HepG2 (cell line): ENCODE results near the gene LIMK2. TPM values are rescaled to one million over a fixed set of nuclear protein-coding genes. Genes with fewer than 3 reads are reported as not detected.
A peak's percentile ranks its signal among the peaks of the same experiment; 100 is the strongest.

ENCODE experiments used
- ATAC-seq: fragments of 200-7000 bp; cut with Tn5 transposase; 3 replicates; pipeline ENCODE4 v1.9.1; 2020; ENCODE audit warnings: mild to moderate bottlenecking, moderate library complexity
- BruUV-seq: library from RNA; stranded (reverse); fragments of 400-500 nt; replicated peaks from 2 replicates; lab custom pipeline; 2021; lab: Mats Ljungman, UMichigan
- CTCF ChIA-PET: fragments of 300-600 bp; formaldehyde crosslinking; extraction: SDS; loops from one replicate; lab custom pipeline; 2021; ENCODE audit warnings: low total read pairs, inconsistent platforms, low intra/inter-chr PET ratio; lab: Yijun Ruan, JAX
- POLR2A ChIA-PET: fragments of 350-600 bp; sonication (Branson Sonifier 250); formaldehyde crosslinking; loops from one replicate; lab custom pipeline; 2020; ENCODE audit warnings: antibody characterized with exemption, inconsistent platforms; lab: Yijun Ruan, JAX
- DNase-seq: peaks from one replicate; pipeline ENCODE4 v3.0.0-alpha.2; 2015; ENCODE audit warnings: low spot score
- FAIRE-seq: peaks from 3 replicates; lab custom pipeline; 2011; peaks lifted over from hg19 to GRCh38; lab: Jason Lieb, UNC
- H2AFZ ChIP-seq: one replicate; pipeline ENCODE4 v1.6.1; 2011; ENCODE audit warnings: low read length, inconsistent platforms
- H3K27ac ChIP-seq: fragments of 300-600 bp; 3 replicates; pipeline ENCODE4 v1.8.0; 2011; ENCODE audit warnings: mixed run types, mild to moderate bottlenecking, mixed read lengths, low read length, inconsistent platforms; ENCODE audit not compliant: insufficient read depth; ENCODE audit errors: extremely low read length
- H3K27me3 ChIP-seq, 2 experiments: fragments of 200-600 bp in 1 of 2; 2 replicates in 1 of 2; 3 replicates in 1 of 2; pipeline versions ENCODE4 v1.6.0 to v1.8.0; 2011; ENCODE audit warnings: low read length in 2 of 2, mild to moderate bottlenecking in 2 of 2, moderate library complexity in 2 of 2, inconsistent platforms in 1 of 2; ENCODE audit not compliant: insufficient read depth in 2 of 2, control insufficient read depth in 1 of 2
- H3K36me3 ChIP-seq, 2 experiments: fragments of 200-600 bp in 1 of 2; replicated peaks in 1 of 2; 2 replicates in 1 of 2; 3 replicates in 1 of 2; pipeline versions ENCODE4 v1.5.1 to v1.8.0; 2011; ENCODE audit warnings: low read length in 2 of 2, inconsistent platforms in 1 of 2; ENCODE audit not compliant: insufficient read depth in 2 of 2, control insufficient read depth in 1 of 2
- H3K4me1 ChIP-seq: 2 replicates; pipeline ENCODE4 v1.5.1; 2012; ENCODE audit warnings: low read length, inconsistent platforms; ENCODE audit not compliant: insufficient read depth
- H3K4me2 ChIP-seq: 2 replicates; pipeline ENCODE4 v1.6.0; 2011; ENCODE audit warnings: low read depth, low read length, inconsistent platforms
- H3K4me3 ChIP-seq, 3 experiments: fragments of 200-600 bp in 1 of 3; sonication (generic), shearing (Covaris generic) in 1 of 3; replicated peaks in 1 of 3; 2 replicates each; pipeline ENCODE4 v1.5.1; 2011 to 2016; ENCODE audit warnings: low read length in 3 of 3, inconsistent platforms in 2 of 3, low read depth in 2 of 3, mild to moderate bottlenecking in 2 of 3, control low read depth in 1 of 3, mixed read lengths in 1 of 3; ENCODE audit not compliant: insufficient read depth in 1 of 3
- H3K79me2 ChIP-seq: one replicate; pipeline ENCODE4 v1.6.1; 2011; ENCODE audit warnings: low read length, inconsistent platforms; ENCODE audit not compliant: insufficient read depth
- H3K9ac ChIP-seq: 2 replicates; pipeline ENCODE4 v1.6.0; 2011; ENCODE audit warnings: mild to moderate bottlenecking, low read depth, low read length, inconsistent platforms; ENCODE audit not compliant: insufficient read depth
- H3K9me3 ChIP-seq: 2 replicates; pipeline ENCODE4 v1.5.1; 2012; ENCODE audit warnings: mild to moderate bottlenecking, low read length
- H4K20me1 ChIP-seq: 2 replicates; pipeline ENCODE4 v1.6.0; 2011; ENCODE audit warnings: inconsistent platforms, mild to moderate bottlenecking, low read length, moderate library complexity; ENCODE audit not compliant: insufficient read depth
- FIP1L1 ChIP-seq: fragments of 200-400 bp; formaldehyde crosslinking; IDR thresholded peaks from 2 replicates; pipeline ENCODE4 v1.6.1; 2018; ENCODE audit warnings: low read depth, mild to moderate bottlenecking, low read length, moderate library complexity, borderline replicate concordance; ENCODE audit not compliant: insufficient read depth
- FOXA3 ChIP-seq: IDR thresholded peaks from 2 replicates; pipeline ENCODE4 v1.6.1; 2016; ENCODE audit warnings: missing genetic modification reagents, missing compliant biosample characterization
- GATAD2A ChIP-seq: IDR thresholded peaks from 2 replicates; pipeline ENCODE4 v1.6.1; 2016
- GTF2F1 ChIP-seq: fragments of 150-350 bp; IDR thresholded peaks from 2 replicates; pipeline ENCODE4 v1.6.1; 2014; ENCODE audit warnings: low read length
- NRL ChIP-seq: sonication (generic); formaldehyde crosslinking; IDR thresholded peaks from 2 replicates; pipeline ENCODE4 v1.5.0; 2020; ENCODE audit warnings: missing genetic modification reagents, mild to moderate bottlenecking, moderate library complexity, borderline replicate concordance
- POLR2AphosphoS2 ChIP-seq: IDR thresholded peaks from 2 replicates; pipeline ENCODE4 v1.6.1; 2011; ENCODE audit warnings: low read depth, low read length, improper control_type of control experiment
- RFXANK ChIP-seq: IDR thresholded peaks from 2 replicates; pipeline ENCODE4 v1.6.1; 2016
- SMAD3 ChIP-seq: sonication (generic); formaldehyde crosslinking; IDR thresholded peaks from 2 replicates; pipeline ENCODE4 v1.4.0; 2020; ENCODE audit warnings: missing genetic modification reagents
- TCF7 ChIP-seq: sonication (generic); IDR thresholded peaks from 2 replicates; pipeline ENCODE4 v1.6.1; 2016; ENCODE audit warnings: antibody characterized with exemption, low read depth
- ZMYM2 ChIP-seq: sonication (generic); formaldehyde crosslinking; IDR thresholded peaks from 2 replicates; pipeline ENCODE4 v1.8.0; 2022; ENCODE audit warnings: mild to moderate bottlenecking, missing genetic modification reagents
- ZNF451 ChIP-seq: sonication (generic); formaldehyde crosslinking; IDR thresholded peaks from 2 replicates; pipeline ENCODE4 v1.5.0; 2020; ENCODE audit warnings: mild to moderate bottlenecking, missing genetic modification reagents
- ZNF781 ChIP-seq: sonication (generic); formaldehyde crosslinking; IDR thresholded peaks from 2 replicates; pipeline ENCODE4 v1.5.1; 2020; ENCODE audit warnings: borderline replicate concordance, mild to moderate bottlenecking, missing genetic modification reagents; ENCODE audit errors: not compliant biosample characterization
- WGBS: methylation state at CpG from one replicate; pipeline ENCODE4 v1.1.6; 2017; ENCODE audit warnings: low lambda C conversion rate; 5-methylcytosine and 5-hydroxymethylcytosine counted together
- in situ Hi-C: cut with HindIII; loops from 2 replicates; pipeline ENCODE4 v1.10.0; 2017; ENCODE audit warnings: low pct_unique_long_range_greater_than_20kb; ENCODE audit not compliant: extremely low pct_ligation_motif_present
- intact Hi-C: fragments of 100-400 bp; cut with micrococcal nuclease; formaldehyde crosslinking; loops from one replicate; pipeline ENCODE4 v1.10.0; 2022; ENCODE audit not compliant: unreplicated experiment
- polyA plus RNA-seq, 8 experiments: library from polyadenylated mRNA; depleted of rRNA in 3 of 8; stranded (reverse) in 7 of 8; unstranded in 1 of 8; fragments of >200 nt; fragmentation: Illumina TruSeq in 4 of 8; extraction: Trizol in 4 of 8; gene quantifications; 2 replicates each; pipeline versions ENCODE4 v1.2.1 to v1.2.3, GENCODE V29; 2011 to 2016; ENCODE audit warnings: low read depth in 4 of 8, missing spikeins in 1 of 8, mixed read lengths in 1 of 8; ENCODE audit not compliant: insufficient read depth in 1 of 8
- total RNA-seq, 5 experiments: library from RNA; depleted of rRNA; stranded (reverse); fragments of >200 nt; fragmentation: Illumina TruSeq; extraction: Trizol; gene quantifications; 2 replicates each; pipeline ENCODE4 v1.2.3, GENCODE V29; 2016; ENCODE audit warnings: low read depth in 1 of 5
- TF ChIP-seq, protein P1 (sequence below): sonication (generic); formaldehyde crosslinking; IDR thresholded peaks from 2 replicates; pipeline ENCODE4 v1.8.1; 2023; ENCODE audit warnings: missing genetic modification reagents, inconsistent platforms, borderline replicate concordance
- TF ChIP-seq, protein P2 (sequence below): IDR thresholded peaks from 2 replicates; pipeline ENCODE4 v1.6.1; 2012; ENCODE audit warnings: low read depth, low read length, improper control_type of control experiment
- TF ChIP-seq, protein P3 (sequence below): IDR thresholded peaks from 2 replicates; pipeline ENCODE4 v1.6.1; 2016; ENCODE audit warnings: missing compliant biosample characterization, missing genetic modification reagents, borderline replicate concordance

Gene LIMK2
- total and polyA plus RNA-seq, 2 of the 13 experiments (the other 11 are each of a cell fraction or from before 2014, with no cell fraction given), result 20.9 to 29.8 TPM

DNA sequence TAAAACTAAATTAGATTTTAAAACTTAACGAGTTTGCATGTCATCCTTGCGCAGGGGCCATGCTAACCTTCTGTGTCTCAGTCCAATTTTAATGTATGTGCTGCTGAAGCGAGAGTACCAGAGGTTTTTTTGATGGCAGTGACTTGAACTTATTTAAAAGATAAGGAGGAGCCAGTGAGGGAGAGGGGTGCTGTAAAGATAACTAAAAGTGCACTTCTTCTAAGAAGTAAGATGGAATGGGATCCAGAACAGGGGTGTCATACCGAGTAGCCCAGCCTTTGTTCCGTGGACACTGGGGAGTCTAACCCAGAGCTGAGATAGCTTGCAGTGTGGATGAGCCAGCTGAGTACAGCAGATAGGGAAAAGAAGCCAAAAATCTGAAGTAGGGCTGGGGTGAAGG lies 10.6 kb downstream of the LIMK2 start:
- no peaks in the 10 kb centered on the region for H3K9me3 ChIP-seq
- no peak for ATAC-seq
- in situ Hi-C loops (no loop called here), intact Hi-C loops (no loop called here)
- ChIA-PET CTCF (no interaction called here), POLR2A (interaction anchor here (0.9 to 11.8 kb wide), 3 partner anchors 10 to 62 kb away, joined by 3 to 168 read pairs (median 11); partner anchors contain the start of genes LIMK2 and RNF185)
- H2AFZ ChIP-seq, result no peak overlapping the region
- H3K27ac ChIP-seq, result peak overlapping the region; percentile 91
- DNase-seq, result no peak
- FAIRE-seq, result no peak
- peak overlapping the region in 1 of 3 experiments; percentile 14; a peak in 1 of 6 replicates for H3K4me3 ChIP-seq
- H3K79me2 ChIP-seq, result peaks cover 65% of the 10 kb centered on the region
- H3K9ac ChIP-seq, result peak overlapping the region; percentile 57
- H3K27me3 ChIP-seq, result no peaks in the 10 kb centered on the region
- TF ChIP-seq, protein P1, sequence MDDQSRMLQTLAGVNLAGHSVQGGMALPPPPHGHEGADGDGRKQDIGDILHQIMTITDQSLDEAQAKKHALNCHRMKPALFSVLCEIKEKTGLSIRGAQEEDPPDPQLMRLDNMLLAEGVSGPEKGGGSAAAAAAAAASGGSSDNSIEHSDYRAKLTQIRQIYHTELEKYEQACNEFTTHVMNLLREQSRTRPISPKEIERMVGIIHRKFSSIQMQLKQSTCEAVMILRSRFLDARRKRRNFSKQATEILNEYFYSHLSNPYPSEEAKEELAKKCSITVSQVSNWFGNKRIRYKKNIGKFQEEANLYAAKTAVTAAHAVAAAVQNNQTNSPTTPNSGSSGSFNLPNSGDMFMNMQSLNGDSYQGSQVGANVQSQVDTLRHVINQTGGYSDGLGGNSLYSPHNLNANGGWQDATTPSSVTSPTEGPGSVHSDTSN (CRISPR knock-in tag), result no peak
- 0 out of 2 replicates have a peak, but pooled peaks have one; percentile 8 for TF ChIP-seq GATAD2A
- TF ChIP-seq, all 625 proteins: peak for 1
- Histone ChIP-seq H3K36me3 (peaks cover 5 to 26% of the 10 kb centered on the region in 2 experiments; a peak in 3 of 5 replicates), H4K20me1 (no peaks in the 10 kb centered on the region), H3K4me1 (peaks cover 91% of the 10 kb centered on the region), H3K4me2 (peak overlapping the region; percentile 67)
- BruUV-seq, result no TSS peak
- 84% methylated on average over 5 of the region's 5 CpGs for WGBS

DNA sequence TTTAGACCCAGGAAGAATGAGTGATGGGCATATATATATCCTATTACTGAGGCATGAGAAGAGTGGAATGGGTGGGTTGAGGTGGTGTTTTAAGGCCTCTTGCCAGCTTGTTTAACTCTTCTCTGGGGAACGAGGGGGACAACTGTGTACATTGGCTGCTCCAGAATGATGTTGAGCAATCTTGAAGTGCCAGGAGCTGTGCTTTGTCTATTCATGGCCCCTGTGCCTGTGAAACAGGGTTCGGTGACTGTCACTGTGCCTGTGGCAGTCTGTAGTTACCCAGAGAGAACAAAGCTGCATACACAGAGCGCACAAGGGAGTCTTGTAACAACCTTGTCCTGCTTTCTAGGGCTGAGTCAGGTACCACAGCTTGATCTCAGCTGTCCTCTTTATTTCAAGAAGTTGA lies 11.7 kb downstream of the LIMK2 start:
- in situ Hi-C loops, result no loop called here
- H3K27me3 ChIP-seq, result no peaks in the 10 kb centered on the region
- peak overlapping the region in 1 of 3 experiments; percentile 21; a peak in 1 of 6 replicates for H3K4me3 ChIP-seq
- WGBS, result 8% methylated on average over 2 of the region's 3 CpGs
- H3K4me2 ChIP-seq, result peak overlapping the region; percentile 67
- H3K9ac ChIP-seq, result peak overlapping the region; percentile 57
- H3K9me3 ChIP-seq, result no peaks in the 10 kb centered on the region
- POLR2A ChIA-PET, result interaction anchor here (0.9 to 11.8 kb wide), 4 partner anchors 10 to 64 kb away, joined by 3 to 168 read pairs (median 7); partner anchors contain the start of genes LIMK2 and RNF185
- FAIRE-seq (peak; percentile 88), ATAC-seq (peak; percentile 89), DNase-seq (peak; percentile 94)
- H3K36me3 ChIP-seq, result peaks cover 5 to 33% of the 10 kb centered on the region in 2 experiments; a peak in 3 of 5 replicates
- H3K79me2 ChIP-seq, result peaks cover 60% of the 10 kb centered on the region
- intact Hi-C loops, result no loop called here
- CTCF ChIA-PET, result no interaction called here
- H4K20me1 ChIP-seq, result no peaks in the 10 kb centered on the region
- BruUV-seq, result no TSS peak
- H2AFZ ChIP-seq, result no peak overlapping the region
- H3K4me1 ChIP-seq, result peaks cover 91% of the 10 kb centered on the region
- peak overlapping the region; percentile 91 for H3K27ac ChIP-seq
- TF ChIP-seq, protein P2, sequence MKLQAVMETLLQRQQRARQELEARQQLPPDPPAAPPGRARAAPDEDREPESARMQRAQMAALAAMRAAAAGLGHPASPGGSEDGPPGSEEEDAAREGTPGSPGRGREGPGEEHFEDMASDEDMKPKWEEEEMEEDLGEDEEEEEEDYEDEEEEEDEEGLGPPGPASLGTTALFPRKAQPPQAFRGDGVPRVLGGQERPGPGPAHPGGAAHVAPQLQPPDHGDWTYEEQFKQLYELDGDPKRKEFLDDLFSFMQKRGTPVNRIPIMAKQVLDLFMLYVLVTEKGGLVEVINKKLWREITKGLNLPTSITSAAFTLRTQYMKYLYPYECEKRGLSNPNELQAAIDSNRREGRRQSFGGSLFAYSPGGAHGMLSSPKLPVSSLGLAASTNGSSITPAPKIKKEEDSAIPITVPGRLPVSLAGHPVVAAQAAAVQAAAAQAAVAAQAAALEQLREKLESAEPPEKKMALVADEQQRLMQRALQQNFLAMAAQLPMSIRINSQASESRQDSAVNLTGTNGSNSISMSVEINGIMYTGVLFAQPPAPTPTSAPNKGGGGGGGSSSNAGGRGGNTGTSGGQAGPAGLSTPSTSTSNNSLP, result no peak
- no peak for TF ChIP-seq RFXANK (CRISPR knock-in tag)
- peak; percentile 39; the same call in 1 of the 2 replicates for TF ChIP-seq TCF7
- no peak for TF ChIP-seq ZMYM2 (CRISPR knock-in tag)
- no peak for TF ChIP-seq ZNF451 (CRISPR knock-in tag)
- TF ChIP-seq GATAD2A, result peak; percentile 97
- TF ChIP-seq POLR2AphosphoS2, result no peak
- TF ChIP-seq NRL (CRISPR knock-in tag), result no peak
- peak; percentile 66; the same call in 1 of the 2 replicates for TF ChIP-seq SMAD3
- no peak for TF ChIP-seq FIP1L1
- no peak for TF ChIP-seq ZNF781 (CRISPR knock-in tag)
- TF ChIP-seq GTF2F1, result no peak
- TF ChIP-seq FOXA3 (CRISPR knock-in tag), result peak; percentile 91
- TF ChIP-seq, protein P3, sequence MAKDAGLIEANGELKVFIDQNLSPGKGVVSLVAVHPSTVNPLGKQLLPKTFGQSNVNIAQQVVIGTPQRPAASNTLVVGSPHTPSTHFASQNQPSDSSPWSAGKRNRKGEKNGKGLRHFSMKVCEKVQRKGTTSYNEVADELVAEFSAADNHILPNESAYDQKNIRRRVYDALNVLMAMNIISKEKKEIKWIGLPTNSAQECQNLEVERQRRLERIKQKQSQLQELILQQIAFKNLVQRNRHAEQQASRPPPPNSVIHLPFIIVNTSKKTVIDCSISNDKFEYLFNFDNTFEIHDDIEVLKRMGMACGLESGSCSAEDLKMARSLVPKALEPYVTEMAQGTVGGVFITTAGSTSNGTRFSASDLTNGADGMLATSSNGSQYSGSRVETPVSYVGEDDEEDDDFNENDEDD, result no peak; the same call in 1 of the 2 replicates
